ENCODE measurements around the gene MTNR1B. TPM values are rescaled to one million over a fixed set of nuclear protein-coding genes. Genes with fewer than 3 reads are reported as not detected.

MTNR1B gene
- total RNA-seq, 1 experiment from 2014 or later = not detected

DNA sequence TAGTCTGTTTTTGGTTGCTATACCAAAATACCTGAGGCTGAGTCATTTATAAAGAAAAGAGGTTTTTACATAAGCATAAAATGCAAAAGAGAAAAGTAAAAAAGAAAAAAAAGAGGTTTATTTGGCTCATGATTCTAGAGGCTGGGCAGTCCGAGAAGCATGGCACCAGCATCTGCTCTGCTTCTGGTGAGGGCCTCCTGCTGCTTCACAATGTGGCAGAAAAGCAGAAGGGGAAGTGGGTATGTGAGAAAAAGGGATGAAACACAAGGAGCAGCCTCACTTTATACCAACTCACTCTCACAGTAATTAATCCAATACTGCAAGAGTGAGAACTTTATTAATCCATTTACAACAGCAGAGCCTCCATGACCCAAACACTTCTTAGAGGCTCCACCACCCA lies 47.1 kb downstream of the MTNR1B start:
- no peaks in the 10 kb centered on the region for H3K4me1 Mint-ChIP-seq (ENCODE audit: low read depth, unreplicated experiment)
- BruUV-seq (replicated peaks) = no TSS peak

GRCh38 chr11:93017821-93018690 lies 48.6 kb downstream of the MTNR1B start:
- BruUV-seq (replicated peaks) = no TSS peak
- no peak for DNase-seq
- no peak overlapping the region for H3K27ac Mint-ChIP-seq (ENCODE audit: unreplicated experiment)
- no peaks in the 10 kb centered on the region for H3K4me1 Mint-ChIP-seq (ENCODE audit: low read depth, unreplicated experiment)
- peaks cover 3% of the 10 kb centered on the region for H3K9me3 Mint-ChIP-seq (ENCODE audit: low read depth, unreplicated experiment)
- intact Hi-C loops (cut with micrococcal nuclease; ENCODE audit: unreplicated experiment) = no loop called here
- H3K4me3 Mint-ChIP-seq (ENCODE audit: low read depth, unreplicated experiment) = no peak overlapping the region
- no peaks in the 10 kb centered on the region for H3K36me3 Mint-ChIP-seq (ENCODE audit: insufficient read depth, unreplicated experiment)
- TF ChIP-seq CTCF (IDR thresholded peaks at IDR 0.05; ENCODE audit: unreplicated experiment) = no peak
- CTCF ChIA-PET = no interaction called here
- H3K27me3 Mint-ChIP-seq (ENCODE audit: unreplicated experiment) = no peaks in the 10 kb centered on the region

More for the DNA sequence above, 47.1 kb downstream of the MTNR1B start:
- Mint-ChIP-seq H3K27ac (ENCODE audit: unreplicated experiment) (no peak overlapping the region), H3K4me3 (ENCODE audit: low read depth, unreplicated experiment) (no peak overlapping the region), H3K36me3 (ENCODE audit: insufficient read depth, unreplicated experiment) (no peaks in the 10 kb centered on the region), H3K27me3 (ENCODE audit: unreplicated experiment) (no peaks in the 10 kb centered on the region), H3K9me3 (ENCODE audit: low read depth, unreplicated experiment) (peaks cover 5% of the 10 kb centered on the region)
- DNase-seq = no peak
- intact Hi-C loops (cut with micrococcal nuclease; ENCODE audit: unreplicated experiment) = no loop called here
- CTCF ChIA-PET = no interaction called here
- TF ChIP-seq CTCF (IDR thresholded peaks at IDR 0.05; ENCODE audit: unreplicated experiment) = no peak

DNA sequence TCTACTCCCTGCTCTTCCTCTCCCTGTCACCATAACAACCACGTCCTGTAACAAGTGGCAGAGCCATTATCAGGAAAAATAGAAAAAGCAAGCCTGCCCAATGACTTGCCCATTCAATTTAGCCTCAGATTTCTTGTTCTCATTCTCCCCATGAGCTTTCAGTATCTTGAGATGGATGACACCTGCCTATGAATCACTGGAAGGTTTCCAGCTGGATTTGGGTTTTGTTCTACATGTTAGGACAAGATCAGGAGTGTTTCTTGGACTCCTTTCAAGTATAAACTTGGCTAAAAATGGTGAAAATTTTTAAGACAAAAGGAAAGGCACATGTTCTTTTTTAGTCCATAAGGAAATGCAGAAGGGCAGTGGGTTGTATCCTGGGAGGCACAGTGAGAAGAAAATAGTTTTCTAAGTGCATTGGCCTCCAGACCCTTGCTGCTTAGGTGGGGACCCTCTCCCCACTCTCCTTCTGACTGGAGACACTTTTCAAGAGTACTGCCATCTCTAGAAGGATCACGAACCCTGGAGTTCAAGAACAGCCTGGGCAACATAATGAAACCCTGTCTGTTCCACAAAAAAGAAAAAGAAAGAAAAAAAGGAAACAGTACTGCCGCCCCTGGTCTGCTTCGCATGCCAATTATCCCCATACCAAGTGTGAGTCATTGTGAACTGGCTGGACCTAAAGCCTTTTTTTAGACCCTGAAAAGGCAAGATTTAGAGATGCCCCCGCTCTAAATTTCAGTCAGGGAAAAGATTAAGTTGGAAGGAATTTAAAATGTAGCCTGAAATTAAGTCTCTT lies 51.0 kb downstream of the MTNR1B start:
- H3K36me3 Mint-ChIP-seq (ENCODE audit: insufficient read depth, unreplicated experiment) = no peaks in the 10 kb centered on the region
- intact Hi-C loops (cut with micrococcal nuclease; ENCODE audit: unreplicated experiment) = no loop called here
- CTCF ChIA-PET = no interaction called here
- no peaks in the 10 kb centered on the region for H3K4me1 Mint-ChIP-seq (ENCODE audit: low read depth, unreplicated experiment)
- no peak overlapping the region for H3K27ac Mint-ChIP-seq (ENCODE audit: unreplicated experiment)
- no peaks in the 10 kb centered on the region for H3K27me3 Mint-ChIP-seq (ENCODE audit: unreplicated experiment)
- H3K4me3 Mint-ChIP-seq (ENCODE audit: low read depth, unreplicated experiment) = no peak overlapping the region
- DNase-seq = no peak
- TF ChIP-seq CTCF (IDR thresholded peaks at IDR 0.05; ENCODE audit: unreplicated experiment) = no peak
- peaks cover 3% of the 10 kb centered on the region for H3K9me3 Mint-ChIP-seq (ENCODE audit: low read depth, unreplicated experiment)
- no TSS peak for BruUV-seq (replicated peaks)

- no TSS peak for BruUV-seq (replicated peaks)
- no peak for DNase-seq
- Mint-ChIP-seq H3K36me3 (ENCODE audit: insufficient read depth, unreplicated experiment) (no peaks in the 10 kb centered on the region), H3K4me1 (ENCODE audit: low read depth, unreplicated experiment) (no peaks in the 10 kb centered on the region), H3K9me3 (ENCODE audit: low read depth, unreplicated experiment) (no peaks in the 10 kb centered on the region), H3K4me3 (ENCODE audit: low read depth, unreplicated experiment) (no peak overlapping the region), H3K27ac (ENCODE audit: unreplicated experiment) (no peak overlapping the region), H3K27me3 (ENCODE audit: unreplicated experiment) (no peaks in the 10 kb centered on the region)
- intact Hi-C loops (cut with micrococcal nuclease; ENCODE audit: unreplicated experiment) = no loop called here
- no peak for TF ChIP-seq CTCF (IDR thresholded peaks at IDR 0.05; ENCODE audit: unreplicated experiment)
- CTCF ChIA-PET = no interaction called here
Observed at GRCh38 chr11:93024369-93024768, 54.9 kb downstream of the MTNR1B start.

All from Calu3 (cell line).